Bronchial epithelial cell (primary cell): ENCODE data around the gene SLC19A2. TPM values are rescaled to one million over a fixed set of nuclear protein-coding genes. Genes with fewer than 3 reads are reported as not detected.
A peak's percentile ranks its signal among the peaks of the same experiment; 100 is the strongest.

ENCODE experiments used
- DNase-seq: peaks from one replicate; pipeline ENCODE4 v3.0.0-alpha.2; 2010; ENCODE audit warnings: low read depth
- FAIRE-seq: peaks from 2 replicates; lab custom pipeline; 2011; peaks lifted over from hg19 to GRCh38; lab: Jason Lieb, UNC
- H3K27me3 ChIP-seq: 2 replicates; pipeline ENCODE4 v1.5.1; 2011; ENCODE audit warnings: low read length; ENCODE audit not compliant: control insufficient read depth, insufficient read depth
- H3K36me3 ChIP-seq: 2 replicates; pipeline ENCODE4 v1.5.1; 2011; ENCODE audit warnings: low read length; ENCODE audit not compliant: control insufficient read depth, insufficient read depth
- H3K4me3 ChIP-seq: 2 replicates; pipeline ENCODE4 v1.5.1; 2011; ENCODE audit warnings: mild to moderate bottlenecking, low read depth, low read length, control low read depth
- CTCF ChIP-seq: IDR thresholded peaks from 2 replicates; pipeline ENCODE4 v1.5.1; 2011; ENCODE audit warnings: mild to moderate bottlenecking, moderate library complexity, low read length, control low read depth, inconsistent platforms; ENCODE audit not compliant: insufficient read depth, severe bottlenecking
- total RNA-seq: library from RNA; depleted of rRNA; stranded (reverse); fragments of >200 nt; gene quantifications from 2 replicates; pipeline ENCODE4 v1.2.1, GENCODE V29; 2014

SLC19A2 gene
- total RNA-seq, 1 donor from 2014 or later, result 16.8 TPM

DNA sequence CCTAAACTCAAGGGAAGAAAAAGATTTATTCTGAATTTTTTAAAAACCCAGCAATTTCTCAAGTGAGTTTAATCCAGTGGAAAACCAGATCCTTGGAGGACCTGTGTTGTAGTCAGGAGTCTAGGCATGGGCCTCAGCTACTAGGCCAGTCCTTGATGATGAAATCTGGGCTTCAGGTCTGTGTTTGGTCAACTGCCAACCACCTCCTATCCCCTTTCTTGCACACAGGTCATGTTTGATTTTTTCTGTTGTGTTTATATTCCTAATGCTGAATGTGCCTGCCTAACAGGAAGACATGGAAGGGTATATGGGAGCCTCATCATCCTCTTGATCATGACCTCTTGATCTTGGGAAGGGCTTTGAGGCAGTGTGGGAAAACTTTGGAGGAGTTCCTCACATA lies 38.2 kb upstream of the SLC19A2 start:
- FAIRE-seq, result no peak
- no peak for DNase-seq
- H3K27me3 ChIP-seq, result no peaks in the 10 kb centered on the region
- no peak for TF ChIP-seq CTCF
- no peaks in the 10 kb centered on the region for H3K36me3 ChIP-seq
- H3K4me3 ChIP-seq, result no peak overlapping the region

DNA sequence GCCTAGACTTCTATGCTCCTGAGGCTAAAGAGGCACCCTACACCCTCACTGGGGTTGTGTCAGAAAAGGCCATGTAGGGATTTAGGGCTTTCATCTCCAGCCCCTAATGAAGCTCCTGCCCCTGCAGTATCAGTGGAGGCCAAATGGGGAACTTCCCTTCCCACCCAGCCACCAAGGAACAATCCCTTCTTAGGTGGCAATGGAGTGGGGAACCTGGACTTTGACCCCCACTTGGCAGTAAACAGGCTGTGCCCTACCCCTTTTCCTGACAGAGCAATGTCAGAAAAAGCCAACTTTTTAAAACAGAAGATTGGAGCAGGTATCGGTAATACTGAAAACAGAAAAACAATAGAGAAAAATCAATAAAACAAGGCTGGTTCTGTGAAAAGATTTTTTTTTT lies 35.5 kb upstream of the SLC19A2 start:
- no peaks in the 10 kb centered on the region for H3K27me3 ChIP-seq
- FAIRE-seq, result no peak
- H3K4me3 ChIP-seq, result no peak overlapping the region
- no peak for DNase-seq
- no peak for TF ChIP-seq CTCF
- no peaks in the 10 kb centered on the region for H3K36me3 ChIP-seq

DNA sequence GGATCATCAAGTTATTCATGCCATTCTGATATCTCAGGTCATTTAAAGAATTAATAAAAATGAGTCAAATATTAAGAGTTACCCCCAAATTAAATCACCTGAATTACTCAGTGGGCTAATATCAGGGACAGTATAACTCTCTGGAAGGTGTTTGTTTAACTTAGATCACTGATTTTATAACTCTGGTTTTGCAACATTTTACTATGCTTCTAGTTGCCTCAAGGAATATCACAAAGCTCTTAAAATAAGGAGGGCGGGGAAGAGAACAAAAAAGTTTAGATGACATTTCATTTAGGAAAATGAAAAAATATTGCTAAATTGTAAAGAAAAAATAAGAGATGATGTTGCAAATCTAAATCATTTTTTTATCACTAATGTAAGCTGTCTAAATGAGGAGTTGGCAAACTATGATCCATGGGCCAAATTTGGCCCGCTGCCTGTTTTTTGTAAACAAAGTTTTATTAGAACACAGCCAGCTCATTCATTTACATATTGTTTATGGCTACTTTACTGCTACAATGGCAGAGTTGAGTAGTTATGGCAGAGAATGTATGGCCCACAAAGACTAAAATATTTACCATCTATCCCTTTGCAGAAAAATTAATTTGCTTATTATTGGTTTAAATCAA lies 31.9 kb upstream of the SLC19A2 start:
- no peaks in the 10 kb centered on the region for H3K36me3 ChIP-seq
- FAIRE-seq (no peak), DNase-seq (no peak)
- TF ChIP-seq CTCF, result no peak
- H3K27me3 ChIP-seq, result no peaks in the 10 kb centered on the region
- no peak overlapping the region for H3K4me3 ChIP-seq

DNA sequence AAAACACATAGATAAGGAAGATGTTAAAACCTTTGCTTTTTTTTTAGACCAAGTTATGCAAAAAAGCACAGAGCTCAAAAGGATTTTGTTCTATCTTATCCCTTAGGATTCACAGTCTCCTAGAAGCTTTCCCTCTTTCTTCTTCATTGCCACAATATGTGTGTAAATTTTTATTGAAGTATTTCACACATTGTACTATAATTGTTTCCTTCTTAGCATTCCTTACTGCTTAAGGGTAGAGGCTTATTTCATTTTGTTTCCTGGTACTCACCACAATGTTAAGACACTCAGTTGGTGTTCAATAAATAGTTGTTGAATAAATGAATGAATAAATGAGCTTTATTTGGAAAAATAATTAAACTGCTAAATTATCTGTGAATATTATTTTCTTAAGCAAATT lies 29.9 kb upstream of the SLC19A2 start:
- FAIRE-seq, result no peak

DNA sequence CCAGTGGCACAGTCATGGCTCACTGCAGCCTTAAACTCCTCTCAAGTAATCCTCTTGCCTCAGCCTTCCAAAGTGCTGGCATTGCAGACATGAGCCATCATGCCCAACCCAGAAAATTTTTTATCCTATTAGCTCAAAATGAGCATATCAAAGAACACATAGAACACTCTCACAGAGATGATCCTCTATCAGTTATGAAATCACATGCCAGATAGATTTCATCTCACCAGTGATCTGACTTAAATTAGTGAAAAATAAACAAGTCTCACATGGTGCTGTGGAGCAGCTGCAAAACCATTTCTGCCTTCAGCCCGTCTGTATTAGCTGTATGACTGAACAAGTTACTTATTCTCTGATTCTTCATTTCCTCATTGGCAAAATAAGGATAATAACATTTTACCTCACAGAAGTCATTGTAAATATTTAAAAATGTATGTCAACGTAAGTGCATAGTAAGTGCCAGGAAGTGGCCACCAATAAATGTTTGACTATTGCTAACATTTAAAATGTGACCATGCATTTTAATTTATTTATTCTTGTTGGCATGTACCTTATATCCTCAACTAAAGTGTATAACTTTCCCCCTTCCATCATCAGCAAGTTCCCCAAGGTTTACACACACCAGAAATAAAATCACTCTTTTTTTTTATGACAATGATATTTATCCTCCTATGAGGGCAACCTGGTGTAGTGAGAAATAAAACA lies 29.0 kb upstream of the SLC19A2 start:
- no peak for FAIRE-seq
- H3K27me3 ChIP-seq, result no peaks in the 10 kb centered on the region

More for the DNA sequence above, 29.9 kb upstream of the SLC19A2 start:
- TF ChIP-seq CTCF, result no peak
- H3K36me3 ChIP-seq, result no peaks in the 10 kb centered on the region
- H3K4me3 ChIP-seq, result no peak overlapping the region
- DNase-seq, result no peak
- no peaks in the 10 kb centered on the region for H3K27me3 ChIP-seq

More for the DNA sequence above, 29.0 kb upstream of the SLC19A2 start:
- no peak for TF ChIP-seq CTCF
- no peak overlapping the region for H3K4me3 ChIP-seq
- H3K36me3 ChIP-seq, result no peaks in the 10 kb centered on the region
- peak; percentile 33 for DNase-seq
